ENCODE measurements around the gene TMEM115. TPM values are rescaled to one million over a fixed set of nuclear protein-coding genes. Genes with fewer than 3 reads are reported as not detected.

Gene TMEM115
- total RNA-seq, 3 donors from 2014 or later, result 41.4 to 51.6 (median 41.4) TPM

- intact Hi-C loops (cut with DNase I, micrococcal nuclease), result no loop called here
- Histone ChIP-seq H3K36me3 (ENCODE audit: low read depth) (no peaks in the 10 kb centered on the region), H3K9me3 (no peaks in the 10 kb centered on the region), H3K4me3 (peak within 1 kb of the TSS; percentile 71), H3K4me1 (ENCODE audit: low read depth) (peaks cover 33% of the 10 kb centered on the region)
- TF ChIP-seq CTCF (IDR thresholded peaks at IDR 0.05), result no peak
- peak; percentile 97 to 100 (median 99) for DNase-seq
- ATAC-seq, result peak; percentile 94
These were observed 8.6 kb downstream of the TMEM115 start, which contains the start of the genes CYB561D2 and NPRL2 for GRCh38 chr3:50350527-50351322. Gene CYB561D2, plus strand, starts transcription at chr3:50350862. Its CDS starts 572 bp downstream, at chr3:50351434. Gene NPRL2, minus strand, starts transcription at chr3:50350775. Its CDS starts 123 bp downstream, at chr3:50350652.

- Histone ChIP-seq H3K9me3 (no peaks in the 10 kb centered on the region), H3K4me1 (ENCODE audit: low read depth) (peaks cover 36% of the 10 kb centered on the region), H3K36me3 (ENCODE audit: low read depth) (no peaks in the 10 kb centered on the region), H3K4me3 (peak overlapping the region; percentile 71)
- no peak for TF ChIP-seq CTCF (IDR thresholded peaks at IDR 0.05)
- intact Hi-C loops (cut with DNase I, micrococcal nuclease), result no loop called here
- DNase-seq (no peak), ATAC-seq (no peak)
These were observed 9.2 kb downstream of the TMEM115 start for GRCh38 chr3:50350213-50350526.

- peaks cover 30% of the 10 kb centered on the region for H3K4me1 ChIP-seq (ENCODE audit: low read depth)
- peak in 2 of 3 donors; percentile 73 to 77 for DNase-seq
- H3K36me3 ChIP-seq (ENCODE audit: low read depth), result no peaks in the 10 kb centered on the region
- TF ChIP-seq CTCF (IDR thresholded peaks at IDR 0.05), result no peak
- H3K4me3 ChIP-seq, result no peak overlapping the region
- no peaks in the 10 kb centered on the region for H3K9me3 ChIP-seq
- intact Hi-C loops (cut with DNase I, micrococcal nuclease), result loop anchor here in 1 of 2 donors (5.0 kb wide), 1 partner anchor 195 kb away; no protein-coding TSS in a partner anchor
- peak; percentile 15 for ATAC-seq
These were observed 12.0 kb downstream of the TMEM115 start for GRCh38 chr3:50347187-50347813.

- no peak for TF ChIP-seq CTCF (IDR thresholded peaks at IDR 0.05)
- ATAC-seq, result peak; percentile 53
- H3K4me3 ChIP-seq, result no peak within 1 kb of the TSS
- no peaks in the 10 kb centered on the region for H3K9me3 ChIP-seq
- DNase-seq, result peak; percentile 78 to 87 (median 84)
- H3K36me3 ChIP-seq (ENCODE audit: low read depth), result no peaks in the 10 kb centered on the region
- peaks cover 27% of the 10 kb centered on the region for H3K4me1 ChIP-seq (ENCODE audit: low read depth)
- intact Hi-C loops (cut with DNase I, micrococcal nuclease), result loop anchor here in 1 of 2 donors (5.0 kb wide), 1 partner anchor 197 kb away; no protein-coding TSS in a partner anchor
These were observed 13.6 kb downstream of the TMEM115 start, which contains the start of gene ZMYND10 for GRCh38 chr3:50345586-50346234. Gene ZMYND10, minus strand, starts transcription at chr3:50345732. Its CDS starts 153 bp downstream, at chr3:50345579.

GRCh38 chr3:50345008-50345407, 14.3 kb downstream of the TMEM115 start:
- peaks cover 31% of the 10 kb centered on the region for H3K4me1 ChIP-seq (ENCODE audit: low read depth)
- no peak for TF ChIP-seq CTCF (IDR thresholded peaks at IDR 0.05)
- no peaks in the 10 kb centered on the region for H3K36me3 ChIP-seq (ENCODE audit: low read depth)
- no peak for DNase-seq
- intact Hi-C loops (cut with DNase I, micrococcal nuclease), result loop anchor here in 1 of 2 donors (5.0 kb wide), 1 partner anchor 197 kb away; no protein-coding TSS in a partner anchor
- no peak overlapping the region for H3K4me3 ChIP-seq
- no peak for ATAC-seq
- no peaks in the 10 kb centered on the region for H3K9me3 ChIP-seq

Data from mucosa of descending colon (tissue), 3 donors.